GM21619 (cell line): ENCODE data around the gene TMEM192.
"Not testable (repeated sequence)": the region's sequence is repeated elsewhere in the genome, so short reads cannot be mapped to it uniquely, and the experiment has no call there.

Experiments used
- ATAC-seq: cut with Tn5 transposase; IDR thresholded peaks from one replicate; pipeline ENCODE4 v1.9.1; 2021; ENCODE audit not compliant: unreplicated experiment

TMEM192 gene

DNA sequence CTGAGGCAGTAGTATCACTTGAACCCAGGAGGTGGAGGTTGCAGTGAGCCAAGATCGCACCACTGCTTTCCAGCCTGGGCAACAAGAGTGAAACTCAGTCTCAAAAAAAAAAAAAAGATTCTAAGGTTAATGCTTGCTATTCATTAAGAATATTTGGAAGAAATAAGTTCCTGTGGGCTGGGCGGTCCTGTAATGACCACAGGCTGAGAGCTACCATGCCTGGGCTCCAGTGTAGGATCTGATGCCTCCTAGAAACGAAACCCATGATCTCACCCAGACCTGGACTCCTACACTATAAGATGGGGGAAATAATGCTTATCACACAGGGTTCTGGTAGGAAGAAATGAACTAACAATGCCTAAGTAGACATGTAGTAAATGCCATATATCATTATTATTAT is 17.8 kb downstream of the TMEM192 start:
- no peak for ATAC-seq

DNA sequence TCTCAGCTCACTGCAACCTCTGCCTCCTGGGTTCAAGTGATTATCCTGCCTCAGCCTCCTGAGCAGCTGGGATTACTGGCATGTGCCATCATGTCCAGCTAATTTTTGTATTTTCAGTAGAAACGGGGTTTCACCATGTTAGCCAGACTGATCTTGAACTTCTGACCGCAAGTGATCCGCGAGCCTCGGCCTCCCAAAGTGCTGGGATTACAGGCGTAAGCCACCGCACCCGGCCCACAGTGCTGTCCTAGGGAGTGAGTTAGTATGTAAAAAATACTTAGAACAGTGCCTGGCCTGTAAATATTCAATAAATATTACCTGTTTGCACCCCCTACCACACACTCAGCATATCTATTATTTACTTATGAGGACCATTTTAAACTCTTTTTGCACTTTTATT is 20.5 kb downstream of the TMEM192 start:
- ATAC-seq = not testable (repeated sequence)

DNA sequence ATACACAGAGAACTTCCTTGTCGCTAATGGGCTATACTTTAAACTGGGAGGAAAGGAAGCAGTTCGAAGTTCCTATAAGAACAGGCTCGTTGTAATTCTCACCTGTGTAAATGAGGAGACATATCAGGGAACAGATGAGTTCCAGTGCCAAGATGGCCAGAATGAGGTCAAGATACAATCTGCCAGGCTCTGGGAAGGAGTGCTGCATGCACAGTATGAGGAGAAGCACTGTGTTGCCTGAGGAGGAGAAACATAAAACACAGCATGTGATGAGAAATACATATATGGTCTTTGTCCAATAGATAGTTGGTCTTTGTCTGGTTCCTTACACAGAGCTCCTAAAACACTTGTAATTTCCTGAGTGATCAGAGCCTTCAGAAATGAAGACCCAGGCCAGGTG is 24.3 kb downstream of the TMEM192 start:
- ATAC-seq = no peak

DNA sequence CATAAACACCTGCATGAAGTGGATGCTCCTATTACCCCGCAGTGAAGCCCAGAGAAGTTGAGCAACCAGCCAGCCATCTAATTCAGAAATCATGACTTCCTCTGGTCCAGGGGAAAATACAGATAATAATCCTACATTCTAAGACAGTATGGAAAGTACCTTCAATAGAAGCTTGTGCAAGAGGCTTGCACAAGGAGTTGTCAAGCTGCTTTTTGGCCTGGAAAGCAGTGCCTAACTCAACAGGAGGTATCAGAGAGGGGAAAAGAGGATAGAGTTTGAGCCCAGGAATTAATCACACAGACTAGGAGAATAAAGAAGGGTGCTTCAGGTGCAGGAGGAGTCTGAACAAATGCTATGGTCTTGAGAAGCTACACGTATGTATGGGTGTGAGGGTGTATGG is 26.7 kb downstream of the TMEM192 start:
- ATAC-seq = no peak

GRCh38 chr4:165084787-165085186 is 27.9 kb downstream of the TMEM192 start:
- ATAC-seq = not testable (repeated sequence)

DNA sequence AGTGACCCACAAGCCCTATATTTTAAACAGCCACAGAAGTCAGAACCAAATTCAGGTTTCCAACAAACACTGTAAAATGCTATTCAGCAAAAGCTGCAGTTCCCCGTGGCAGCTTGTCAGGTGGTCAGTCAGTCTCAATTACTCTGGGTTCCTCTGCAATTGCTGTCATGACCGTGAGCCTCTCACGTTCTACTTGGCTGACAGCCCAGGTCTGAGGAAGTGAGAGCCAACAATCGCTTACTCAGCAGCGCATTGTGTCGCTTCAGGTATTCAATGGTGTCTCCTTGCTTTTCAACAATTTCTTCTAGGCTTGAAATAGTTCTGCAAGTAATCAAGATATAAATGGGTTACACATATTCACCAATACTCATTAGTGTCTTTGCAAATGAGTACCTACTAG is 33.2 kb downstream of the TMEM192 start:
- no peak for ATAC-seq

GRCh38 chr4:165077034-165077578 is 35.6 kb downstream of the TMEM192 start:
- no peak for ATAC-seq

GRCh38 chr4:165073346-165073745 is 39.3 kb downstream of the TMEM192 start:
- ATAC-seq = not testable (repeated sequence)

- ATAC-seq = no peak
Observed at GRCh38 chr4:165070560-165070959, 42.1 kb downstream of the TMEM192 start.

- no peak for ATAC-seq
Observed at GRCh38 chr4:165060938-165061337, 51.7 kb downstream of the TMEM192 start.

- no peak for ATAC-seq
Observed at GRCh38 chr4:165059386-165059785, 53.3 kb downstream of the TMEM192 start.

DNA sequence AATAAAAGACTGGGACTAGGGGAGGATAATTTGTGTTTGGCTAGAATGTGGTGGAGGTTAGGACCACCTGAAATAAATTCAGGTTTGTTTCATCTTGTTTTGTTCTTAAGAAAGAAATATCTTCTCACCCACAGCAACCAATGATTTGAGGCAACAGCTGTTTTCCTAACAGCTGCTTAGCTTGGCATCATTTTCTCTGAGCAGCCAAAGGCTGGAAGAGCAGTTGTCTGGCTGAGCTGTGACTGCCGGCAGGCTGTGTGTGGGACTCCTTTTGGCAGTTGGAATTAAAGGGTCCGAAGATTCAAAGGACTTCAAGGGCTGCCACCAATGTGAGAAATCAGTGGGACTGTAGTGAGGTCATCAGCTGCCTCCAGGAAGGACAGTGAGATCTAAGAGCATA is 54.0 kb downstream of the TMEM192 start:
- ATAC-seq = no peak

DNA sequence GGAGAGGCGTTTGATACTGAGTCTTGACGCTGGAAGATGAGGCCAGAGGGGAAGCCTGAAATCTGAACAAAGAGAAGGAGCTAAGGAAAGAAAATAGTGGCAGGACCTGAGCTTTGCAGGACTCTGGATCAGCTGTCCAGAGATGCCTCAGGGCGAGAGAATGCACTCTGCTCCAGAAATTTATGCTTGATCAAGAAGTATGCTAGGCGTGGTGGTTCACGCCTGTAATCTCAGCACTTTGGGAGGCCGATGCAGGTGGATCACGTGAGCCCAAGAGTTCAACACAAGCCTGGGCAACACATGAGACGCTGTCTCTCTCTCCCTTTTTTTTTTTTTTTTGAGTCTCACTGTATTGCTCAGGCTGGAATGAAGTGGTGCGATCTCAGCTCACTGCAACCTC is 57.1 kb downstream of the TMEM192 start:
- no peak for ATAC-seq

GRCh38 chr4:165053645-165054044 is 59.0 kb downstream of the TMEM192 start, which contains the start of gene TRIM75:
Gene TRIM75 (plus strand): TSS chr4:165053866. CDS start chr4:165059148, 5,282 bp downstream.
- no peak for ATAC-seq

DNA sequence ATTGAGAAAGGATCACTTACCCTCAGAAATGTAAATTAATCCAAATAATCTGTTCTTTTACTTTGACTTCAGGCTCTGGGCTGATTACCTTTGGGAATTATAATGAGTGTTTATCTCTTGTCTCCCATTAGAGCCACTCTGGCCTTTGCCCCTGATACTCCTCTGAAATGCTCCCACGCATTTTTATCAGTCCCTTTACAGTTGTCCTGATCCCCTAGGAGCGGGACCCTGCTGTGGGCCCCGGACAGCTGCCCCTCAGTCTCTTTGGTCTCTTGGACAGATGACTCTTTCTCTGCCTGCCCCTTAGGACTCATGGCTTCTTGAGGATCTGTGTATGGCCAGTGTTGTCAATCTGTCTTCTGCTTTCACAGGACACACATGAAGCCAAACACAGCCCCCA is 60.0 kb downstream of the TMEM192 start:
- ATAC-seq = no peak

GRCh38 chr4:165048170-165048569 is 64.5 kb downstream of the TMEM192 start:
- ATAC-seq = no peak

DNA sequence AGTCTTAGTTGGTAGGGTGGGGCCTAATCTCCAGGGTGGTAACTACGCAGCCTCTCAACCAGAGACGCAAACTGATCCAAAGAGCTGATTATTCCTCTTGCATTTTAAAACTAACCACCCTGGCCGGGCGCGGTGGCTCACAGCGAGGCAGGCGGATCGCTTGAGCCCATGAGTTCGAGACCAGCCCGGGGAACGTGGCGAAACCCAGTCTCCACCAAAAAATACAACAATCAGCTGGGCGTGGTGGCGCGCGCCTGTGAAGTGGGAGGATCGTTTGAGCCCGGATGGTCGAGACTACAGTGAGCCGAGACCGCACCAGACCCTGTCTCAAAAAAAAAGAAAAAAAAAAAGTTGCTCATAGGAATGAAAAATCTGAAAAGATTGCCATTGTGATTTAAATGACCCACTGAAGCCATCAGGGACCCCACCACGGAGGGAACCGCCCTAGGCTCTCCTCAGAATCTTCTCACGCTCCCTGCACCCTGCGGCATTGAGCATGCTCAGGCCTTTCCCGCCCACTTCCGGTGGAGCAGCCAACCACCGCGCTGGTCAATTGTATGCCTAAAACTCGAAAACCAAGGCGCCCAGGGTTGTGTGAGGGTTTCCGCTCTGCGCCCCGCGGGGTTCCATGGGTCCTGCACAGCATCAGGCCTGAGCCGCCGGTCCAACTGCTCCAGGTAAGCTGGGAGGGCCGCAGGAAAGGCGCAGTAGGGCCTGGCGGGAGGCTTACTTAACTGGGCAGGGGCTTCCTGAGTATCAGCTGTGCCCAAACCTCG is 81.0 kb downstream of the TMEM192 start, which contains the start of gene TRIM60:
TSS of gene TRIM60 (plus strand) at position 564 of the 776 bp plus-strand sequence. CDS start 8,074 bp downstream, outside the sequence.
- no peak for ATAC-seq

DNA sequence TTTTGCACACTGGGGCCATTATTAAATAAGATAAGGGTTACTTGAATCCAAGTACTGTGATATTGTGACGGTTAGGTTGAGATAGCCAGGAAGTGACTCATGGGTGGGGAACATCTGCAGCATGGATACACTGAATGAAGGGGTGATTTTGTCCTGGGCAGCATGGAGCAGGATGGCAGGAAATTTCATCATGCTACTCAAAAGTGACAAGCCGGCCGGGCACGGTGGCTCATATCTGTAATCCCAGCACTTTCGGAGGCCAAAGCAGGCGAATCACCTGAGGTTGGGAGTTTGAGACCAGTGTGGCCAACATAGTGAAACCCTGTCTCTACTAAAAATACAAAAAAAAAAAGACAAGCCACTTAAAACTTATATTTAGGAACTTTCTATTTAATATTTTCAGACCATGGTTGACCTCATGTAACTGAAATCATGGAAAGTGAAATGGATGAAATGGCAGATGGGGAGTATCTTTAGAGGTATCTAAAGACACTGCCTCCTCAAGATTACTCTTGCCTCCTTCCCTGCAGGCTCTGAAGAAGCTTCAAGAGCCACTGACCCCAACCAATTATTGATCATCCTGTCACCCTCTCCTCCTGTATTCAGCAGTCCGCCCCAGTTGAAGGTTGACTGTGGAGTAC is 84.8 kb downstream of the TMEM192 start:
- no peak for ATAC-seq

GRCh38 chr4:165025782-165026181 is 86.9 kb downstream of the TMEM192 start:
- ATAC-seq = not testable (repeated sequence)
